Left forelimb (tissue), 1 donor: ENCODE measurements around the gene PACSIN3.
"Not testable (repeated sequence)": the region's sequence is repeated elsewhere in the genome, so short reads cannot be mapped to it uniquely, and the experiment has no call there.

Experiments
- DNase-seq: peaks from one replicate; pipeline ENCODE4 v3.0.0-alpha.2; 2018; ENCODE audit warnings: low spot score

PACSIN3 gene

DNA sequence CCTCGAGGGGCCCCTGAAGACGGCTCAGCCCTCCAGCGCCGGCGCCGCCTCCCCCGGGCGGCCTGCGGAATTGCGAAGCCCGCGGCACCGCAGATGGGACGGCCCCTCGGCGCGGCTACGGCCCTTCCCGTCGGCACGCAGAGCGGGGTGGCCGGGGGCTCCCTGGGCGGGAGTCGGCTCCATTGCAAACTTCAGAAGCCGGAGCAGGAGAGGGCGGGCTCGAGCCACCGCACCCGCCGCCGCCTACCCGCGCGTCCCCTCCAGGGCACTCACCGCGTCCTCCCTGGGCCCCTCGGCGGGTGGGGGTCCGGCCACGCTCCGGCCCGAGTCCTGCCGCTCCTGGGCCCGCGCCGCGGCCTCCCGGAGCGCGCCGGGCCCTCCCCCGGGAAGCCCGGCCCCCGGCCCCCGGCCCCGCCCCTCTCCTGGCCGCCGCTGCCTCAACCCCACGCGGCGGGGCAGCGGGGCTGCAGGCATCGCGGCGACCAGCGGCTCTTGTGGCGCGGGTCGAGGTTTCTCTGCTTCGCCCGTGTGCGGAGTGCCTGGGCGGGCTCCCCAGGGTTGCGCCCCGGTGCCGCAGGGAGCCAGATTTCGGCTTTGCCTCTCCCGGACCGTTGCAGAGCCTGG, at the start of gene PACSIN3:
Gene PACSIN3 (minus strand): TSS at position 359 of the 624 bp plus-strand sequence. CDS start 3,707 bp downstream, outside the sequence.
- DNase-seq: peak; percentile 75

DNA sequence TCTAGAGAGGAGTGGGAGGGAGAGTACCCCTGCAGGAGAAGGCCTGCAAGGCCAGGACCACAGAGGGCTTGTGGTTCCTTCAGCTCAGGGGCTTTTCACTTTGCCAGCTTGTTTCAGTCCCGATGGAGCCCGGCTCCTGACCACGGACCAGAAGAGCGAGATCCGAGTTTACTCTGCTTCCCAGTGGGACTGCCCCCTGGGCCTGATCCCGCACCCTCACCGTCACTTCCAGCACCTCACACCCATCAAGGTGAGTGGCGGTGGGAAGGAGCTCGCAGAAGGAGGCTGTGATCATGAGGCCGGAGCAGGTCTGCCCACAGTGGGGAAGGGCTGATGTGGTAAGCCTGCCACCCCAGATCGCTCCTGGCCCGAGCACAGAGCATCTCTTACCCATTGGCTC, 48.9 kb upstream of the PACSIN3 start:
- no peak for DNase-seq

DNA sequence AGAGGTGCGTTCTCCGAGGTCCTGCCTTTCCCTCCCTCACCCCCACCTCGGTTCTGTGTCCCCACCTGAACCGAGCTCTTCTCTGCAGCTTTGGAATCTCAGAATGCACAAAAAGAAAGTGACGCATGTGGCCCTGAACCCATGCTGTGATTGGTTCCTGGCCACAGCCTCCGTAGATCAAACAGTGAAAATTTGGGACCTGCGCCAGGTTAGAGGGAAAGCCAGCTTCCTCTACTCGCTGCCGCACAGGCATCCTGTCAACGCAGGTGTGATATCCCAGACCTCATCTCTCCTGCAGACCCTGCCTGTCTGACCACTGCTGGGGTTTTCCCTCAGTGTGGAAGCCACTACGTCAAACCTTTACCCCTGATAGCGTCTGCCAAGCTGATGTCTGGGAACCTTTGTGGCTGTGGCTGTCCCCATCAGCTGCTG, 48.5 kb upstream of the PACSIN3 start:
- DNase-seq: no peak

DNA sequence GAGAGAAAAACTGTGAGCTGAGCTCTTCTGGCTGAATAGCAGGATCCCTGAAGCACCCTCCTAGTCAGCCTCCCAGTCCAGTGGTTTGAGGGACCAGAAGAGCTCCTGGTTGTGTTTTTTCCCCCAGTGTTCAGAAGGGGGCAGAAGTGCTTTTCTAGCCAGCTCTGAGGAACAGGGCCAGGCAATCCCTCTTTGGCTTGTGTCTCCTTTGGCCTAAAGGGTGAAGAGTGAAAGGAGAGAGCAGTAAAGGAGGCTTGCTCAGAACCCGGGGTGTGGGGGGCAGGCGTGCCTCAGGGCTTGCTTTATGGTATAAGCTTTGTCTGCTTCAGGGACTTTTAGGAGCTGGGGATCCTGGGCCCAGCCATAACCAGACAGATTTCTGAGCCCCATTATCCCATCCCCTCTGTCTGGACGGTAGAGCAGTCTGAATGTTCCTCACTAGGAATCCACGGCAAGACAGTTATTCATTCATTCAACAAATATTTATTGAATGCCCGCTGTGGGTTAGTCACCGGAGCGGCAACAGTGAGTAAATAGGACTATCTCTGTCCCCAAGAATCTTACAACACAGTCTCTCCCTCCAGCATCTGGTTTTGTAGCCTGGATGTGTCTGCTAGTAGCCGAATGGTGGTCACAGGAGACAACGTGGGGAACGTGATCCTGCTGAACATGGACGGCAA, 47.9 kb upstream of the PACSIN3 start:
- DNase-seq: no peak

DNA sequence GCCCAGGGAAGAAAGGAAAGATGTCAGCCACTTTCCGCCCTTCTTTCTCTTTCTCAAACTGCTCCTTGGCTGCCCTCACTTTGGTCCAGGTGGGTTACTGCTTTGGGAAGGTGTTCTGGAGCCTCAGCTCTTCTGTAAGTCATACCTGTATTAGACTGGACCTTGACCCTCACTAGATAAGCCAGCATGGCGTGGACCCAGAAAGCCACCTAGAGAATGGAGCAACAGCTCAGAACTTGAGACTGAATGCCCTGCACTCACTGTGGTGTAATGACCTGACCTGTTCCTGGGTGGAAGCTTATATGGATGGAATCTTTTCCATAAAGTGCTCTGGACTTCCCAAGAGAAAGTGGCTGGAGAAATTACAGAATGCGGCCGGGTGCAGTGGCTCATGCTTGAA, 46.8 kb upstream of the PACSIN3 start:
- DNase-seq: no peak

DNA sequence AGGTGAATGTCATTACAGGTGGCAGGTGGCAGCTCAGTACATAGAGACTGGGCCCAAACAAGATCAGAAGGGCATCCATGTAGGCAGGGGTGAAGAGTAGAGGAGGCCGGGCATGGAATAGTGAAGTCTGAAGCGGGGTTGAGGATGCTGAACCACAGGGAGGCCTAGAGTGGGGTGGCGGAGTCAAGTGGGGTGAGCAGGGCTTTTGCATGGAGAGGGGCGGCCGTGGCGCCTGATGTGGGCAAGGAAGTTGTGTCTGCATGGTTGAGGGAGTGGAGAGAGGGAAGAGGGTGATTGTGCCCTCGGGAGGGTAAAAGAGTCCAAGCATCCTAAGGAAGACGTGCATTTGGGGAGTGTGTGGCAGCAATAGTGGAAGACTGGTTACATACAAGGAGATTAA, 42.9 kb upstream of the PACSIN3 start:
- no peak for DNase-seq

DNA sequence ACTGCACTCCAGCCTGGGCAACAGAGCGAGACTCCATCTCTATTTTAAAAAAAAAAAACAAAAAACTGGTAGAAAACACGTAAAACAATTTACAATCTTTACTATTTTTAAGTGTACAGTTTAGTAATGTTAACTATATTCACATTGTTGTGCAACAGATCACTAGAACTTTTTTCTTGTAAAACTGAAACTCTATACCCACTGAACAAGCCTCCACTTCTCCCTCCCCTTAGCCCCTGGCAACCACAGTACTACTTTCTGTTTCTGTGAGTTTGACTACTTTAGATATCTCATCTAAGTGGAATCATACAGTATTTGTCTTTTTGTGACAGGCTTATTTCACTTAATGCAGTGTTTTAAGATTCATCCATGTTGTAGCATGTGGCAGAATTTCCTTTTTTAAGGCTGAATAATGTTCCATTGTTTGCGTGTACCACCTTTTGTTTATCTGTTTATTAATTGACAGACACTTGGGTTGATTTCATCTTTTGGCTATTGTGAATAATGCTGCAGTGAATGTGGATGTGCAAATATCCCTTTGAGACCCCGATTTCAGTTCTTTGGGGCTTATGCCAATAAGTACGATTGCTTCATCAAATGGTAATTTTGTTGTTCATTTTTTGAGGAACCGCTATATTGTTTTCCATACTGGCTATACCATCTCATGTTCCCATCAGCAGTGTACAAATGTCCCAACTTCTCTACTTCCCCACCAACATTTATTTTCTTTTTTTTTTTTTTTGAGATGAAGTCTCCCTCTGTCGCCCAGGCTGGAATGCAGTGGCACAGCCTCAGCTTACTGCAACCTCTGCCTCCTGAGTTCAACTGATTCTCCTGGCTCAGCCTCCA, 39.5 kb upstream of the PACSIN3 start:
- no peak for DNase-seq

DNA sequence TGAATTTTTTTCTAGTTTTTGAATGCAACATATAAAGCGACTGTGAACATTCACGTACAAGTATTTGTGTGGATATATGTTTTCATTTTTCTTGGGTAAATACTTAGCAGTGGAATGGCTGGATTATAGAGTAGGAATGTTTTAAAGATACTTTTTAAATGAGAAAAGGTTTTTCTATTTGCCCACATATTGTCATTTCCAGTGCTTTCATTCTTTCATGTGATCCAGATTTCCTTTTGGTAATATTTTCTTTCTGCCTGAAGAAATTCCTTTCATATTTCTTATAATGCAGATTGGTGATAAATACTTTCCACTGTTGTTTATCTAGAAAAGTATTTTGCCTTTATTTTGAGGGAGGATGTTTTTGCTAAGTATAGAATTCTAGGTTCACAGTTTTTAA, 36.5 kb upstream of the PACSIN3 start:
- DNase-seq: no peak

DNA sequence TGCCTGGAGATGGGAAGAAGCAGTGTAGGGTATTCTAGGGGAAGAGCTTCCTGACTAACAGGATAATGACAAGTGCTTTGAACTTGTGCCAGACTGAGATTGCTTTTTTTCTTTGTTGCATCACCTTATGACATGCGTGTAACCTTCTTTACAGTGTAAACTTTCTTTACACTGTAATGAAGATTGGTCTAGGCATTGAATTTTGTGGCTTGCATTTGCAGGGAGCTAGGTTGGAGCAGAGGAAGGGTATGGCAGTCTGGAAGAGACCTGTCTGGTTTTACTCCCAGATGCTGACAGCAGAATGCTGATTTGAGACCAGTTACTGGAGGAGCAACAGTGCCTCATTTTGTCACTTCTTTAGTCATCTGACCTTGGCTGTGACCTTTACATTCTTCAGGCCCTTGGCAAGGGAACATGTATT, 34.2 kb upstream of the PACSIN3 start:
- no peak for DNase-seq

DNA sequence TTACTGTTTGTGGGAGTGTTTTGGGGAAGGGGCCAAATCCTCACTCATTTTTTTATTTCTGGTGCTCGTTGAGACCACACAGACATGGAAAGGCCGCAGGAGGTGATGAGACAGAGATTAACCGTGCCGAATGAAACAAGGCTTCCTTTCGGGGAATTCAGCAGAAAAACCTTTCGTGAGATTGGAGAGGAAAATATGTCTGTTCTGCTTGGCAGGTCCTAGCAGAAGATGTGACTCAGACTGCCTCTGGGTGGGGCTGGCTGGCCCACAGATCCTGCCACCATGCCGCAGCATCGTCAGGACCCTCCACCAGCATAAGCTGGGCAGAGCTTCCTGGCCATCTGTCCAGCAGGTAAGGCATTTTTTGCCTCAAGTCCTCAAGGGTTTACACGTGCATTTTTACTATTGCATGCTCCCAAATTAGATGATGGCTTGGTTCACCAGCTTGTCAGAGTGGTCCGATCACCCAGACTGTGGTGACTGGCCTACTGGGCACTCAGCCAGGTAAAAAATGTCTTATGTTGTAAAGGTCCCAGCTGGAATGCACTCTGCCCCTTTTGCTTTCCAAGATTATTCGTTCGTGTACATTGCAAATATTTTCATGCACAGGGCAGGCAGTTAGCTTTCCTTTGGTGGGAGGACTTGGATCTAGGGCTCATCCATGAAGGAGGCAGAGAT, 30.0 kb upstream of the PACSIN3 start:
- DNase-seq: peak; percentile 69

DNA sequence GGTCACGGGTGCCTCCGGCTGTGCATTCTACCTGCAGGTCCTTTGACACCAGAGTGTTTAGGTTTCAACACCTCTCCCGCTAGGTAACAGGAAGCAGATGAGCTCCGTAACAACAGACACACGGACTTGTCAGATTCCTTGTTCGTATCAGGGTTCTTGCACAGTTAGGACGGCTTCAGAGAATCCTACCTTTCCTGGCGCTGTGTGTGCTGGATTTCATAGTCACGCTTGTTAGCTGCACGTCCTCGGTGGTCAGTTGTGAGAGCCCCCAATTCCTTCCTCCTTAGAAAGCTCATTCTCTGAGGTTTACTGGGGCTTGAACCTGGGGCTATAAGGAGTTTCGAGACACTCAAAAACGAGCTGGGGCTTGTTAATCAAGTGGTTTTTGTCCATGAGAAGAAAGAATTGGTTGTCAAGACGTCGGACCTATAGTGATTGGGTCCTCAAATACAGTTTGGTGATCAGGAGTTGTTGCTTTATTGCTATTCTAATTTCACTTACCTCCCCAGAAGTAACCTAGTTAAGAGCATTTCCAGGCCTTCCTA, 29.2 kb upstream of the PACSIN3 start:
- no peak for DNase-seq

DNA sequence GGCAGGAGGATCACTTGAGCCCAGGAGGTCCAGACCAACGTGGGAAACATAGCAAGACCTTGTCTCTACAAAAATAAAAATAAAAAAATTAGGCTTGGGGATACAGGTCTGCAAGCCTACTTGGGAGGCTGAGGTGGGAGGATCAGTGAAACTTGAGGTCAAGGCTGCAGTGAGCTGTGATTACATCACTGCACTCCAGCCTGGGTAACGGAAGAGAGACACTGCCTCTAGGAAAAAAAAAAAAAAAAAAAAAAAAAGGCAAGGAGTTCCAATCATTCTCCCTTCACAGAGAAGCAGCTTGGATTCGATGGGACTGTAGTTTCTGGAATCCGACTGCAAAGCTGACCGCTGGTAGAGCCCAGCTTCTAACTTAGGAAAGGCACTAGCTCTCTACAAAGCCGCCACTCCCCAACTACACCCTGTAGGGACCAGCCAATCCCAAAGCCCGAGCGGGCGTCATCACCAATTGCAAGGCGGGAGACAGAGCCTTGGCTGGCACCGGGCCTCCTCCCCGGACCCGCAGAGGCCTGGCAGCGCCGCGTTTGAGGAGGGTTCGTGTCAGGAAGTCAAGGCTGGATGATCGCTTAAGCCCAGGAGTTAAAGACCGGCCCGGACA, 27.8 kb upstream of the PACSIN3 start:
- peak; percentile 88 for DNase-seq

DNA sequence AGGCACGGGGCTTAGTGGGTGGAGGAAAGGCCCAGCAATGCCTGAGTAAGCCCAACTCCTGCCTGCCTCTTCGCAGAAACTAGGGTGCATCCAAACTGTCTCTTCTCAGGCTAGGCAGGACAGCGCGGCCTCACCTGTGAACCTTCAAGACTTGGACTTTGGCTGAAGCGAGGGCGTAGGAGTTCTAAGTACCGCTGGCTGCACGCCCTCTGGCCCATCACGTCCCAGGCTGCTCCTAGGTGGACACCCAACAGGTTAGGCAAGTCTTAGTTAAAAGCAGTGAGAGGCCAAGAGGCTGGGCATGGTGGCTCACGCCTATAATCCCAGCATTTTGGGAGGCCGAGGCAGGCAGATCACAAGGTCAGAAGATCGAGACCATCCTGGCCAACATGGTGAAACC, 26.7 kb upstream of the PACSIN3 start:
- no peak for DNase-seq

DNA sequence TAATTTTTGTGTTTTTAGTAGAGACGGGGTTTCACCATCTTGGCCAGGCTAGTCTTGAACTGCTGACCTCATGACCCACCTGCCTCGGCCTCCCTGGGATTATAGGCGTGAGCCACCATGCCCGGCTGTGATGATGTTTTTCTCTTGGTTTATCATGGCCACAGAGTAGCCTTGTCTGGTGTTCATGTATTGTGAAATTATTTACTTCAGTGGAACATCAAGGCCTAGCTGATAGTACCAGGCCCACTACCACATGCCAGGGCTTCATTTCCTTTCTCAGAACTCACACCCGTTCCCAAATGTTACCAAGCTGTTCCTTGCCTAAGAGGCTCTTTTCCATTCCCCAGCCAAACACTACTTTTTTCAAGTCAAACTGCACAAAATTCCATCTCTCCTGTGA, 22.4 kb upstream of the PACSIN3 start:
- DNase-seq: no peak

DNA sequence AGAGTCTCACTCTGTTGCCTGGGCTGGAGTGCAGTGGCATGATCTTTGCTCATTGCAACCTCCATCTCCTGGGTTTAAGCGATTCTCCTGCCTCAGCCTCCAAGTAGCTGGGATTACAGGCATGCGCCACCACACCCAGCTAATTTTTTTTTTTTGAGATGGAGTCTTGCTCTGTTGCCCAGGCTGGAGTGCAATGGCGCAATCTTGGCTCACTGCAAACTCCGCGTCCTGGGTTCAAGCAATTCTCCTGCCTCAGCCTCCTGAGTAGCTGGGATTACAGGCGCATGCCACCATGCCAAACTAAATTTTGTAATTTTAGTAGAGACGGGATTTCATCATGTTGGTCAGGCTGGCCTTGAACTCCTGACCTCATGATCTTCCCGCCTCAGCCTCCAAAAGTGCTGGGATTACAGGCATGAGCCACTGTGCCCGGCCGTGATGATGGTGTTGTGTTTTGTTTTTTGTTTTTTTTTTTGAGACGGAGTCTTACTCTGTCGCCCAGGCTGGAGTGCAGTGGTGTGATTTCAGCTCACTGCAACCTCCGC, 21.8 kb upstream of the PACSIN3 start:
- not testable (repeated sequence) for DNase-seq

DNA sequence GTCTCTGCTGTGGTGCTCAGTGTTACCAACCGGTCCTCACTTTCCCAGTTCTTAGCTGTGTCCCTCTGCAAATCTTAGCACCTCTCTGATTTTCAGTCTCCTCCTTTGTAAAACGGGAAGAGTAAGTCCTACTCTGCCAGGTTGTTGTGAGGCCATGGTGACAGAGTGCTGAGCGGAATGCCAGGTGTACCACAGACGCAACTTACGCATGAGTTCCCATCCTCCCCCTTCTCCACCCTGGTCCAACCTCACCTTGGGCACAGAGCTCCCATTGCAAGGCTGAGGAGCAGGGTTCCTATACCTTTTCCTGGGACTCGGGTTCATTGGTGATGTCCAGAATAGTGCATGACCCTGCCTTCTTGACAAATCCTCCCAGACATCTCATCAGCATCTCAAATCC, 21.2 kb upstream of the PACSIN3 start:
- no peak for DNase-seq

DNA sequence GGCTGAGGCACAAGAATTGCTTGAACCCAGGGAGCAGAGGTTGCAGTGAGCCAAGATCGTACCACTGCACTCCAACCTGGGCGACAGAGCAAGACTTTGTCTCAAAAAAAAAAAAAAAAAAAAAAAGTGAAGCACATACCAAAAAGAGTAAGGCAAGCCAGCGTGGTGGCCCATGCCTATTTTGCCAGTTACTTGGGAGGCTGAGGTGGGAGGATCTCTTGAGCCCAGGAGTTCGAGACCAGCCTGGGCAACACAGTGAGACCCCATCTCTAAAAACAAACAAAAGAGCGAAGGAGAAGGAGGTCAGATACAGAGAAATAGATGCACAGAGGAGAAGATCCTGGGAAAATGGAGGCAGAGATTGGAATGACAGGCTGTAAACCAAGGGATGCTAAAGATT, 20.3 kb upstream of the PACSIN3 start:
- not testable (repeated sequence) for DNase-seq

DNA sequence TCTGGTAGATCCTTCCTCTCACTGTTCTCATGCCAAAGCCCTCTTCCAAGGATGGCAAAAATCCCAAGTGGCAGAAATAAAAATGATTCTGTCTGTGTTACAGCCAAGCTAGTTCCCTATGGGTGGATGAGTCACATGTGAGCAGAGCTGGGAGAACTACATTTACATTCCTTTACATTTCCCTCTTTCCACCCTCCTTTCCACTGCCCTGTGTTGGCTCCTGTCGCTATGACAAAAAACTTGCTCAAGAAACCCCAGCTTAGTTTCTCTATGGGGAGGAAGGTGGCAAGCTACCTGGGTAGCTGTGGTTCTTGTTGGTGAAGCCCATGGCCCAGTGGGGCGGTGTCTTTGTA, 18.4 kb upstream of the PACSIN3 start:
- no peak for DNase-seq

DNA sequence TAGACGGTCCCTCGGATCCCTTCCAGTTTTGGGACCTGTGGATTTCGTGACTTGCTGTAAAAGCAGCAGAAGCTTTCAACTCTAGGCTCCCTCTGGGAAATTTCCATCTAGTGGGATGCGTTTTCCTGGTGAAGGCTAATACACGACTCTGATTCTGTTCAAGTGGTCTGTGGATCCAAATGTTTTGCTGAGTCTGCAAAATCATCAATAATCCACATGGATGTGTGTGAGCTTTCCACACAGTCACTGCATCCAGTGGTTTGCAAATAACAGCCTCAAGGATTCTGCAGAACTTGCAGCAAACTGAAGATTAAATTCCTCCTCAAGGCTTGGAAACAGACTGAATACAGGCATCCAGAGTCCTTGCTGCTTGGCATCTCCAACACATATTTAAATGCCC, 16.3 kb upstream of the PACSIN3 start:
- no peak for DNase-seq

DNA sequence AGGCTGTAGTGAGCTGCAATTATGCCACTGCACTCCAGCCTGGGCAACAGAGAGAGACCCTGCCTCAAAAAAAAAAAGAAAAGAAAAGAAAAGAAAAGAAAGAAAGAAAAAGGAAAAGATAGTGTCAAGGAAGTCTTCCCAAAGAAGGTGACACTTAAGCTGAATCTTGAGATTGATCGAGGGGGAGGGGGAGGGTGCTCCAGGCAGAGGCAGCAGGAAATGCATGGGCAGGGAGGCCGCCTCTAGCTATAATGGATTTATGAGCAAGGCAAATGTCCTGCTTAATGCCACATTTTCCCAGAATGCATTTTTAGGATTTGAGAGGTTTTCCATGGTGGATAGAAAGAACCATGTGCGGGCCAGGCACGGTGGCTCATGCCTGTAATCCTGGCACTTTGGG, 14.8 kb upstream of the PACSIN3 start:
- no peak for DNase-seq

DNA sequence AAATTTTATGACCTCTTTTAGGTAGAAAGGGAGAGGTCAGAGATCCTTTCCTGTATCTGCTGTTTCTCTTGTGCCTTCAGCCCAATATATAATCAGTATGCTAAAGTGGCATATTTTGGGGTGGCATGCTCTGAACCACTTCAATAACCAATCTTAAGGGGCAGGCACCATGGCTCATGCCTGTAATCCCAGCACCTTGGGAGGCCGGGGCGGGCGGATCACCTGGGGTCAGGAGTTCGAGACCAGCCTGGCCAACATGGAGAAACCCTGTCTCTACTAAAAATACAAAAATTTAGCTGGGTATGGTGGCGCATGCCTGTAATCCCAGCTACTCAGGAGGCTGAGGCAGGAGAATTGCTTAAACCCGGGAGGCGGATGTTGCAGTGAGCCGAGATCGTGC, 11.9 kb upstream of the PACSIN3 start:
- DNase-seq: not testable (repeated sequence)
